Smooth muscle cell (in vitro differentiated cells): ENCODE measurements around the gene PLAC8L1. TPM values are rescaled to one million over a fixed set of nuclear protein-coding genes. Genes with fewer than 3 reads are reported as not detected.
A peak's percentile ranks its signal among the peaks of the same experiment; 100 is the strongest.

Experiments used
- DNase-seq: peaks from one replicate; lab custom pipeline; 2025; ENCODE audit not compliant: unreplicated experiment; lab: John Stamatoyannopoulos, UW
- H2AFZ ChIP-seq: fragments of 200-600 bp; sonication (generic); 2 replicates; pipeline ENCODE4 v1.6.0; 2016; ENCODE audit warnings: antibody characterized with exemption, low read depth, mild to moderate bottlenecking
- H3F3A ChIP-seq: fragments of 200-600 bp; sonication (generic); 2 replicates; pipeline ENCODE4 v1.6.0; 2017; ENCODE audit warnings: antibody characterized with exemption, low read depth
- H3K27ac ChIP-seq: fragments of 200-600 bp; sonication (generic); 2 replicates; pipeline ENCODE4 v1.5.1; 2016; ENCODE audit warnings: low read depth, mild to moderate bottlenecking
- H3K27me3 ChIP-seq: fragments of 200-600 bp; sonication (generic); 2 replicates; pipeline ENCODE4 v1.6.1; 2016; ENCODE audit warnings: low read depth, mild to moderate bottlenecking
- H3K36me3 ChIP-seq: fragments of 200-600 bp; sonication (generic); 2 replicates; pipeline ENCODE4 v1.5.1; 2016; ENCODE audit warnings: low read depth
- H3K4me1 ChIP-seq: fragments of 200-600 bp; sonication (generic); 2 replicates; pipeline ENCODE4 v1.5.1; 2016; ENCODE audit warnings: low read depth
- H3K4me2 ChIP-seq: fragments of 200-600 bp; sonication (generic); 2 replicates; pipeline ENCODE4 v1.6.0; 2016; ENCODE audit warnings: mild to moderate bottlenecking
- H3K4me3 ChIP-seq: fragments of 200-600 bp; sonication (generic); 2 replicates; pipeline ENCODE4 v1.5.1; 2016; ENCODE audit warnings: mild to moderate bottlenecking
- H3K79me2 ChIP-seq: fragments of 200-600 bp; sonication (generic); 2 replicates; pipeline ENCODE4 v1.6.0; 2016; ENCODE audit warnings: low read depth, mild to moderate bottlenecking
- H3K9ac ChIP-seq: fragments of 200-600 bp; sonication (generic); 2 replicates; pipeline ENCODE4 v1.6.0; 2016; ENCODE audit warnings: low read depth
- H3K9me3 ChIP-seq: fragments of 200-600 bp; sonication (generic); replicated peaks from 2 replicates; pipeline ENCODE4 v1.5.1; 2016; ENCODE audit warnings: low read depth
- H4K20me1 ChIP-seq: fragments of 200-600 bp; sonication (generic); 2 replicates; pipeline ENCODE4 v1.6.0; 2016; ENCODE audit warnings: low read depth
- WGBS: methylation state at CpG from one replicate; pipeline ENCODE4 v1.1.7; 2016; ENCODE audit warnings: low lambda C conversion rate; 5-methylcytosine and 5-hydroxymethylcytosine counted together
- polyA plus RNA-seq: library from polyadenylated mRNA; unstranded; fragments of >200 nt; fragmentation: Nextera tagmentation; extraction: Ambion mirVana; gene quantifications from 2 replicates; pipeline ENCODE4 v1.2.1, GENCODE V29; 2016
- total RNA-seq: library from RNA; depleted of rRNA; stranded (reverse); fragments of >200 nt; gene quantifications from 2 replicates; pipeline ENCODE4 v1.2.3, GENCODE V29; 2014
- TF ChIP-seq, protein P1 (sequence below): fragments of 200-600 bp; sonication (generic); IDR thresholded peaks from 2 replicates; pipeline ENCODE4 v1.5.1; 2017; ENCODE audit warnings: borderline replicate concordance, mild to moderate bottlenecking, antibody characterized with exemption; ENCODE audit not compliant: insufficient read depth, poor library complexity, severe bottlenecking

PLAC8L1 gene
- total and polyA plus RNA-seq, 2 experiments from 2014 or later: 0.35 TPM; not detected in 1

DNA sequence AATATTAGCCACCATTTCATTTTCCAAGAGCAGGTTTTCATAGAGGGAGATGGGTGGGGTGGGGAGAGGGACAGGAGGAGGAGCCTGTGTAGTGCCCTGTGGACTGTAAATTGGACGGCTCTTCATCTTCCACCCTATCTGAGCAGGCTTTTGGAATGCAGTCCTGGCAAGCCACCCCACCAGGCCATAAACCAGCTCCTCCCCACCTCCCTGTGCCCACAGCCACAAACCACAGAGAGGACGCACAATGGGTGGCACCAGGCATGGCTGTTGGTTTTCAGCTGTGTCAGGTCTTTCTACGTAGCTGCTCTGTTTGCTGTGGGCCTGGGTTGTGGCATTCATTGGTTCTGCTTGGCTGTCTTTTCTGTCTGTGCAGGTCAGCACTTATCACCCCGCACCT lies 58.0 kb downstream of the PLAC8L1 start:
- Histone ChIP-seq H3K9ac (no peak overlapping the region), H3K27ac (no peak overlapping the region), H2AFZ (no peak overlapping the region), H3K9me3 (no peaks in the 10 kb centered on the region), H3F3A (no peaks in the 10 kb centered on the region), H3K4me2 (no peak overlapping the region), H3K4me3 (no peak overlapping the region), H3K36me3 (no peaks in the 10 kb centered on the region), H3K27me3 (no peaks in the 10 kb centered on the region), H4K20me1 (no peaks in the 10 kb centered on the region), H3K4me1 (no peaks in the 10 kb centered on the region), H3K79me2 (no peaks in the 10 kb centered on the region)
- TF ChIP-seq, protein P1, sequence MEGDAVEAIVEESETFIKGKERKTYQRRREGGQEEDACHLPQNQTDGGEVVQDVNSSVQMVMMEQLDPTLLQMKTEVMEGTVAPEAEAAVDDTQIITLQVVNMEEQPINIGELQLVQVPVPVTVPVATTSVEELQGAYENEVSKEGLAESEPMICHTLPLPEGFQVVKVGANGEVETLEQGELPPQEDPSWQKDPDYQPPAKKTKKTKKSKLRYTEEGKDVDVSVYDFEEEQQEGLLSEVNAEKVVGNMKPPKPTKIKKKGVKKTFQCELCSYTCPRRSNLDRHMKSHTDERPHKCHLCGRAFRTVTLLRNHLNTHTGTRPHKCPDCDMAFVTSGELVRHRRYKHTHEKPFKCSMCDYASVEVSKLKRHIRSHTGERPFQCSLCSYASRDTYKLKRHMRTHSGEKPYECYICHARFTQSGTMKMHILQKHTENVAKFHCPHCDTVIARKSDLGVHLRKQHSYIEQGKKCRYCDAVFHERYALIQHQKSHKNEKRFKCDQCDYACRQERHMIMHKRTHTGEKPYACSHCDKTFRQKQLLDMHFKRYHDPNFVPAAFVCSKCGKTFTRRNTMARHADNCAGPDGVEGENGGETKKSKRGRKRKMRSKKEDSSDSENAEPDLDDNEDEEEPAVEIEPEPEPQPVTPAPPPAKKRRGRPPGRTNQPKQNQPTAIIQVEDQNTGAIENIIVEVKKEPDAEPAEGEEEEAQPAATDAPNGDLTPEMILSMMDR: no peak
- 80% methylated on average over 4 of the region's 4 CpGs for WGBS
- no peak for DNase-seq

DNA sequence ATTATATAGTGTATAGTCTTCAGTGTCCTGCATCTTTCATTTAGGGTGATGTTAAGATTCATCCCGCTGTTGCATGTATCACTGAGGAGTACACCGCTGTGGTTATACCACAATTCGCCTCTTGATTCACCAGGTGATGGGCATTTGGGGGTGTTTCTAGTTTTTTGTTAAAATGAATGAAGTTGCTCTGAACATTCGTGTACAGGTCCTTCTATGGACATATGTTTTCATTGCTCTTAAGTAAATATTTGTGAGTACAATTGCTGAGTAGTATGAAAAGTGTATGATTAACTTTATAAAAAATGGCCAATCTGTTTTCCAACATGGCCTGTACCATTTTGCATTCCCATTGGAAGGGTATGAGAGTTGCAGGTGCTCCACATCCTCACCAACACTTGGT lies 61.7 kb downstream of the PLAC8L1 start:
- Histone ChIP-seq H3K27me3 (no peaks in the 10 kb centered on the region), H4K20me1 (no peaks in the 10 kb centered on the region), H3F3A (no peaks in the 10 kb centered on the region), H3K4me1 (no peaks in the 10 kb centered on the region), H3K36me3 (no peaks in the 10 kb centered on the region), H3K27ac (no peak overlapping the region), H3K9ac (no peak overlapping the region), H3K4me2 (no peak overlapping the region), H3K4me3 (no peak overlapping the region), H3K9me3 (no peaks in the 10 kb centered on the region), H2AFZ (no peak overlapping the region), H3K79me2 (no peaks in the 10 kb centered on the region)
- TF ChIP-seq, protein P1: no peak
- DNase-seq: no peak
- 97% methylated on average over 4 of the region's 4 CpGs for WGBS

DNA sequence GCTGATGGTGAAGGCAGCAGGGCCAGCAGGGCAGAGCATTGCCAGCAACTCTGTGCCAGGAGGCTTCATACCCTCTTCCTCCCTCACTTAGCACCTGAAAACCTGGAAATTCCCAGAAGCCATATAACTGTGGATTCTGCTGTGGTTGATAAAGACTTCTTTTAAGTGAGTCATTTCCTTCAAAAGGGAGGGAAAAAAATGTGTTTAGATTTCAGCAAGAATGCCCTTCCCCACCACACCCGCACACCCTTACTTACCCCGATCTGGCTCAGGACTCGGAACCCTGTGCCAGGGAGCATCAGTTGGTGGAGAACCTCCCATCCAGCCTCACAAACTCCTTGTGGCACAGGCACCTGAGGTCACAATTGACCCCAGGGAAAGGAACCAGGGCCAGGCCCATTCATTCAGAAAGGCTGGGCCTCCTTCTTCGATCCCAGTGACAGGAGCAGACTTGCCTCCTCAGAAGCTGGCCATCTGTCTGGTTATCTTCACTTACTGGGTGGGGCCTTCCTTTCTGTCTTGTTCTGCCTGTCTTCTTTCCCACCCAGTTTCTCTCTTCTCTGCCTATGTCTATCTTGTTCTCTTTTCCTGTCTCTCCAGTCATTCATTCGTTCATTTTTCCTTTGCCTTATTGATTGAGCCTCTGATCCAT lies 62.6 kb downstream of the PLAC8L1 start:
- peak overlapping the region; percentile 44 for H3K4me2 ChIP-seq
- peak overlapping the region; percentile 12 for H3K27ac ChIP-seq
- no peak overlapping the region for H3K9ac ChIP-seq
- H3K27me3 ChIP-seq: no peaks in the 10 kb centered on the region
- H2AFZ ChIP-seq: no peak overlapping the region
- no peaks in the 10 kb centered on the region for H3K36me3 ChIP-seq
- H3K79me2 ChIP-seq: no peaks in the 10 kb centered on the region
- TF ChIP-seq, protein P1: no peak
- H3K4me3 ChIP-seq: no peak overlapping the region
- no peaks in the 10 kb centered on the region for H3F3A ChIP-seq
- DNase-seq: no peak
- WGBS: 44% methylated on average over 5 of the region's 5 CpGs
- no peaks in the 10 kb centered on the region for H3K9me3 ChIP-seq
- no peaks in the 10 kb centered on the region for H4K20me1 ChIP-seq
- H3K4me1 ChIP-seq: no peaks in the 10 kb centered on the region

DNA sequence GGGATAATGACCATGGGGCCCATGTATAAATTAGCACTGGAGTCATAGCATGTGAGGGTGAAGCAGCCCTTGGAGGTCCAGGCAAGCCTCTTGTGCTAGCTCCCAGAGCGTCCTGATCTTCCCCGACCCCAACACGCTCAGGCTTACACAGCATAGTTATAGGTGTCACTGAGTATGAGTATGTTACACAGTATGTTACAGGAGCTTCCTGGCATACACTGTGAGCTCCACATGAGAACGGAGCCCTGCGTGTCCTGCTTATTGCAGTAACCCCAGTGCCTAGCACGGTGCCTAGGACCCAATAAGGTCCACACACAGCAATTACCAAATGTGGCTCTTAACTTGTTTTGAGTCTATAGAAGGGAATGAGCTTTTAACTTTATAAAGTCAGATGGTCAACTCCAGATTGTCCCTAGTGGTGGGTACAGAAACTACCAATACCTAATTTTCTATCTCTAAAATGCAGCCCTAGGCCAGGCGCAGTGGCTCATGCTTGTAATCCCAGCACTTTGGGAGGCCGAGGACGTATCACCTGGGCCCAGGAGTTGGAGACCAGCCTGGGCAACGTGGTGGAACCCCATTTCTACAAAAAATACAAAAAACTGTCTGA lies 64.1 kb downstream of the PLAC8L1 start:
- H3K27ac ChIP-seq: no peak overlapping the region
- TF ChIP-seq, protein P1: peak; percentile 45

More for the DNA sequence above, 64.1 kb downstream of the PLAC8L1 start:
- H3K4me3 ChIP-seq: no peak overlapping the region
- no peaks in the 10 kb centered on the region for H3K4me1 ChIP-seq
- no peaks in the 10 kb centered on the region for H3F3A ChIP-seq
- no peaks in the 10 kb centered on the region for H3K36me3 ChIP-seq
- H3K4me2 ChIP-seq: no peak overlapping the region
- H4K20me1 ChIP-seq: no peaks in the 10 kb centered on the region
- H3K9ac ChIP-seq: no peak overlapping the region
- DNase-seq: no peak
- H3K9me3 ChIP-seq: no peaks in the 10 kb centered on the region
- no peaks in the 10 kb centered on the region for H3K79me2 ChIP-seq
- H2AFZ ChIP-seq: no peak overlapping the region
- H3K27me3 ChIP-seq: no peaks in the 10 kb centered on the region
- WGBS: 80% methylated on average over 10 of the region's 10 CpGs
